IPS-NIHi7 (cell line): ENCODE results near the gene CYSLTR2.
"Not testable (repeated sequence)": the region's sequence is repeated elsewhere in the genome, so short reads cannot be mapped to it uniquely, and the experiment has no call there.

Experiments used
- DNase-seq: peaks from one replicate; pipeline ENCODE4 v3.0.0; 2012; ENCODE audit warnings: mixed read lengths; ENCODE audit errors: extremely low spot score

The CYSLTR2 gene

GRCh38 chr13:48644951-48645350 lies 8.8 kb upstream of the CYSLTR2 start:
- DNase-seq, result no peak

DNA sequence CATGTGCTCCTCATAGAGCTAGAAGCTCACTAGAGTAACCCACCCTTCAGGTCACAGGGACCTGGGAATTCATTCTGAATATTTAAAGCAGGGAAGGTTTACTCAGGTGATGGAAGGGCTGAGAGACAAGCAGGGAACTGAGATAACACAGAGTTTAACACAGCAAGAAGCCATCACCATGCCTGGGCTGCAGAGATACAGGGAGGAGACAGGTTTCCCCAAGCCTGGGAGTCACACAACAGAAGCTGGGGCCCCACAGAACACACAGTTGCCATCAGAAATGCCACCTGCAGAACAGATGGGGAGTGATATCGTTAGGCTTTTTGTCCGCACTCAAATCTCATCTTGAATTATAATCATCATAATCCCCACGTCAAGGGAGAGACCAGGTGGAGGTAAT lies 7.9 kb upstream of the CYSLTR2 start:
- DNase-seq, result no peak

DNA sequence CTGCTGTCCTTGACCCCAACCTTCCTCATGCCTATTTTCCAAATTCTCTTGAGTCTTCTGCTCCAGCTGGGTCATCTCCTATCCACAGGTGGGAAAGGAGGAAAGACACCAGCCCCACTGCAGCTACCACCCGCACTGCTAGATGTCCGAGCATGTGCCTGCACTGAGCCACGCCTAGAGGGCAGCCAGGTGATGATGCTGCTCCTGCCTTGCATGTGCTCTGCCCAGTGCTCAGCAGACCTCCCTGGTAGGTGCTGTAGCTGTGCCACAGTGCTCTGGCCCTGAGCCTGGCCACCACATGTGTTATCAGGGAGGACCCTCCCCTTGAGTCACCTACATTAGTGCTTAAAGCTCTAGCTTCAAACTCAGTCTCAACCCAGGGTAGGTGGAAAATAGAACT lies 6.9 kb upstream of the CYSLTR2 start:
- DNase-seq, result no peak

DNA sequence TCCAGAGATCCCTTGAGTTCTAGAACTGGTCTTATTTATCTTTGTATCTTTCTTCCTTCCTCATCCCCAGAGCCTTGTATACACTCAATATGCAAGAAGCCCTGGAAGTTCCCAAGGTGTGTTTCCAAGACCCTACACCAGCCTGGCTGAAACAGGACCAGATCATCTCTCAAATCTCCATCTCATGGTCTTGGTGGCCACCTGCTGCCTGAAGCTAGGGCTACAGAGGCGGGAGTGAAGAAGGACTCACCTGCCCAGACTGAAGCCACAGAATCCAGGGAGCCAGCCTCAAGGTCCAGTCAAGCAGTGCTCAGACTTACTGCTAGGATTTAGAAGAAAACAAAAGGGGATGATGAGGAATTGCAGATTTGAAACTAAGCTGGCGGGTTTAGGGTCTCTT lies 6.1 kb upstream of the CYSLTR2 start:
- no peak for DNase-seq

- DNase-seq, result no peak
Observed at GRCh38 chr13:48648446-48648845, 5.3 kb upstream of the CYSLTR2 start.

GRCh38 chr13:48652851-48653471 lies 768 bp upstream of the CYSLTR2 start:
- no peak for DNase-seq

DNA sequence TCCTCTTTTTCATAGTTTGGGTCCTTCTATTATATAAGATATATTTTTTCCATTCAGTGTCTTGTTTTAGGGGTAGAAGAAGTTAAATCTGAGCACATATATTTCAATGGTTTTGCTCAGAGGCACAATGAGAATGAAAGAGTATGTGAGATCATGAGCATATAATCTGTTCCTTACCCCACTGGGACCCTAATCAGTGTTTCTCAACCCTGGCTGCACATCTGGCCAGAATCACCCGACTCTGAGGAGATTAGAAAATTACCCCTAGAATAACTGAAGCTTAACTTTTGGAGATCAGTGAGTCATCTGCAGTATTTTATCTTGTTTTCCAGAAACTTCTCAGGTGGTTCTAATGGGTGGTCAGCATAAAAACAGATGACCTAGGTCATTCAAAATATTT lies 782 bp downstream of the CYSLTR2 start:
- DNase-seq, result no peak

DNA sequence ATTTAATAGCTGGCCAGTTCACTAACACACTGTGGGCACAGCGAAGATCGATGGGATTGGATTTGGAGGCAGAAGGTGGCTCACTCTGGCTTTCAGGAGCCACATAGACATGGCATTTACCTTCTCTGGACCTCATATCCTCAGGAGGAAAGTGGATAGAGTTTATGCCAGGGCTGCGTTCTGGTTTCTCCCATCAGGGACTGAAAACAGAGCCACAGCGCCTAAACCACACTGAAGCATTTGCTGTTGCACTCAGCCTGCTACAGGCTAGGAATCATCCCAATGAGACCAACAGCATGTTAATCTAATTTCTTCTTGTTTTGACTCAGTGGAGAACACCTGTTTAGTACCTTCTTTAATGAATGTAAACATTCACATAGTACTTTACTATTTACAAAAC lies 1.6 kb downstream of the CYSLTR2 start:
- no peak for DNase-seq

GRCh38 chr13:48656608-48657007 lies 2.9 kb downstream of the CYSLTR2 start:
- no peak for DNase-seq

DNA sequence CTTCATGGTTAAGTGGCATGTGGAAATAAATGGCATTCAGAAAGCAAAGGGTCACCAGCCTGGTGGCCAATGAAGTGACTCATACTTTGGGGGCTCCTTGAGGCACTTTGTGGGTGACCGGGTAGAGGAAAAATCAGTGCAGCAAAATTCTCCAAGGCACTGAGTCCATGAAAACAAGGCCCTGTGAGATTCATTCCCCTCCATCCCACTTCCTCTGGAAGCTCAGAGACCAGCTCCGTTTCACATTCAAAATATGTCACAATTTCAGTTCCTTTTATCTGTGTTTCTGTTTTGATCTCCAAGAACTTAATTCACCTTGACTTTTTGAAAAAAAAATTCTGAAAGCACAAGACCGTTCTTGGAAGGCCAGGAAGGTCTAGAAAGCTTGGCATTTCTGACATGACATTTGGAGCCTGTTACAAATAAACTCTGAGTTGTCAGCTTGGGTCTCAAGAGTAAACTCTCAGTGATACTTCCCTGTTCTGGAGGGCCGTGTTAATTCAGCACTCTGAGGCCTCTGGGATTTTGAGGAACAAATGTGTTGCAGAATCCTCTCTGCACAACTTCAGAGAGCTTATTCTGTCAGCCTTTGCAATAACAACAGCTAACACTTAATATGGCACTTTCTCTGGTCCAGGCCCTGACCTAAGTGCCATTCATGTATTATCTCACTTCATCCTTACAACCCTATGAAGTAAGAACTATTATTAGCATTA lies 6.8 kb downstream of the CYSLTR2 start:
- DNase-seq, result no peak

- no peak for DNase-seq
Observed at GRCh38 chr13:48661107-48661506, 7.4 kb downstream of the CYSLTR2 start.

DNA sequence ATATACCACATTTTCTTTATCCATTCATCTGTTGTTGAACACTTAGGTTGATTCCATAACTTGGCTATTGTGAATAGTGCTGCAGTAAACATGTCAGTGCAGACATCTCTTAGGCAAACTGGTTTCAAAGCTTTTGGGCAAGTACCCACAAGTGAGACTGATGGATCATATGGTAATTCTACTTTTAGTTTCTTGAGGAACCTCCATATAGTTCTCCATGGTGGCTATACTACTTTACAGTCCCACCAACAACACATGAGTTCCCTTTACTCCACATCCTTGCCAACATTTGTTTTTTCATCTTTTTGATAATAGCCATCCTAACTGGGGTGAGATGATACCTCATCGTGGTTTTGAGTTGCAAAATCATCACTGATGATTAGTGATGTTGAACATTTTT lies 8.5 kb downstream of the CYSLTR2 start:
- DNase-seq, result no peak

DNA sequence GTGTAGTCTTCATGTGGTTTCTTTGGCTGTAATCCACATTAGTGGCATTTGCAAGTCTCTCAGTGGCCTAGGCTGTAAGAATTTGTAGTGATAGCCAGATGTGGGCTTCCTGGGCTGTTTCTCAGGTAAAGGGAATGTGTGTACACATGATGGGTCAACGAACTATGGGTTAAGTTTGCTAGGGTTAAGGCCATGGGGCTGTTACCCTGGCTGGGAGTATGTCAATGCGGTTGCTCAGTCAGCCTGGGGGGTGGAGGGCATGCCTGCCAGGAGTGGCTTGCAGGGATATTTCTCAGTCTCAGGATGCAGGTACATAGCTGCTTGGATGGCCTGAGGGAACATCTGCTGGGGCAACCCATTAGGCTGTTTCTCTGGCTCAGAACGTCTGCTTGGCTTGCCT lies 13.4 kb downstream of the CYSLTR2 start:
- no peak for DNase-seq

DNA sequence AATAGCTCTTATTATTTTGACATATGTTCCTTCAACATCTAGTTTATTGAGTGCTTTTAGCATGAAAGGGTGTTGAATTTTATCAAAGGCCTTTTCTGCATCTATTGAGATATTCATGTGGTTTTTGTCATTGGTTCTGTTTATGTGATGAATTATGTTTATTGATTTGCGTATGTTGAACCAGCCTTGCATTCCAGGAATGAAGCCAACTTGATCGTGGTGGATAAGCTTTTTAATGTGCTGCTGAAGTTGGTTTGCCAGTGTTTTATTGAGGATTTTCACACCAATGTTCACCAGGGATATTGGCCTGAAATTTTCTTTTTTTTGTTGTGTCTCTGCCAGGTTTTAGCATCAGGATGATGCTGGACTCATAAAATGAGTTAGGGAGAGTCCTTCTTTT lies 17.7 kb downstream of the CYSLTR2 start:
- not testable (repeated sequence) for DNase-seq

- DNase-seq, result no peak
Observed at GRCh38 chr13:48675247-48675646, 21.5 kb downstream of the CYSLTR2 start.

GRCh38 chr13:48678316-48678715 lies 24.6 kb downstream of the CYSLTR2 start:
- peak; percentile 29 for DNase-seq

DNA sequence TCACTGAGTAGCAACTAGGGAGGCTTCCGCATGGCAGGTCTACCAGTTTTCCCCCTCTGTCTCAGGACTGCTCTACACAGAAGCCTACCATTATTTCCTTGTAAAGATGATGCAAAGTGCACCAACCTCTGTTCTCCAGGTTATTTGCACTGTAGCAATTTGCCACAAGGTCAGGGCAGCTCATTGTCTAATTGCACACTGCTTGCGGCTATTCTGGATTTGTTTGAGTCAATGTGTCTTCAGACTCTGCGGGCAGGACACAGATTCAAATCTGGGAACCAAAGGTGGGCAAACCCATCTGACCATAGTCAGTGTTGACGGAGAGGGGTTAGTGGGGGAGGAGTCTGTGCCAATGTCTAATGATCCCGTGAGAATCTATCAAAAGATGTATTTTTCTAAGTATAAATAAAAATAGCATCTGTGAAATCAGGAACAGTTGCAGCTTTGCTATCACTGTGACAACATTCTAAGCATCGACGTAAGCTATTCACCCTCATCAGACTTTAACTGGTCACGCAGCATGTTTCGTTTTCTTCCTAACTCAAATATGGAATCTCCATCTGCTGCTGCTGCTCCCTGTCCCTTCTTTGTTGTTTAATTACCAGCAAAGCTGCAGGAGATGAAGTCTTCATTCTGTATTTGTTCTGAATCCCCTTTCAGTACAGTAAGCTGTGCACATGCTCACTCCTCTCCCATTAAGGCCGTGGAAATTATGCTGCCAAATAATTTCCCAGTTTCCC lies 26.4 kb downstream of the CYSLTR2 start:
- DNase-seq, result no peak

DNA sequence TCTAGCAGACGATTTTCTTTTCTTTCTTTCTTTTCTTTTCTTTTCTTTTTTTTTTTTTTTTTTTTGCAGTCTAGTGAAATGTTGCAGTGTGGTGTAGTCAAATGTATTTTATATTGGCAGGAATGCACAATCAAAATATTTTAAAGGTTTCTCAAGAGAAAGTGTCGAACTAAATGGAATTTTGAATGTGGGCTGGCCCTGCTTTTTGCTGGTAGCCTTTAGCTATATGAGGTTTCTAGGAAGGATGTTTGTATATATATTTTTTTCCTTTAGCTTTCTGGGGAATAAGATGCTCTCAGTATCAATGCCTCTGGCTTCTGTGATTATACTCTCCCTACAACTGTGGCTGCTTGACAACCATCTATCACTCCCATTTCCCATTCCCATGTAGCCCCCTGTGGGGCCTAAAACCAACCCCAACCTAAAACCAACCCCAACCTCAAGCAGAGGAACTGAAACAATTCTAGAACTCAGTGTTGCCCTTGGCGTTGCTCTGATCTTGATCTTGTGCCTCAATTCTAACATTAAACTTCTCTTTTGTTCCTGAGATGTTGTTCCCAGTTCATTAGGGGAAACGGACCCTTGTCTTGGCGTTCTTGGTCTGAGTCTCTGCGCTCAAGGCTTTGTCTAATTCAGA lies 27.1 kb downstream of the CYSLTR2 start:
- no peak for DNase-seq

DNA sequence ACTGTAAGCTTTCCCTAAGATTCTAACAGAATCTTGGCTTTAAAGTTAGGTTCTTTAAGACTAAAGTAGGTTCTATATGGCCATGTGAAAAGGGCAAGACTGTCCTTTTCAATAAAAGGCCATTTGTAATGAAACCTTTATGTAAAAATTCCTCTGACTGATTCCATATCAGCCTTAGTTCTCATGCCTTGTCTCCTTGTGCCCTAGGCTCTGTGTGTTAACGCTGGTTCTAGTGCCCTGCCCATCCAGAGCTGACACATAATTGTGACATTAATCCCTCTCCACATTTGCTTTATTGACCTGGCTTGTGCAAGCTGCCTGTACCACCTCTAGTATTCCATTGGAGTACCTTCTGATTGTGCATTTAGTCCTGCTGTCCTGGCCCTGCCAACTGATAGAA lies 28.2 kb downstream of the CYSLTR2 start:
- DNase-seq, result no peak

DNA sequence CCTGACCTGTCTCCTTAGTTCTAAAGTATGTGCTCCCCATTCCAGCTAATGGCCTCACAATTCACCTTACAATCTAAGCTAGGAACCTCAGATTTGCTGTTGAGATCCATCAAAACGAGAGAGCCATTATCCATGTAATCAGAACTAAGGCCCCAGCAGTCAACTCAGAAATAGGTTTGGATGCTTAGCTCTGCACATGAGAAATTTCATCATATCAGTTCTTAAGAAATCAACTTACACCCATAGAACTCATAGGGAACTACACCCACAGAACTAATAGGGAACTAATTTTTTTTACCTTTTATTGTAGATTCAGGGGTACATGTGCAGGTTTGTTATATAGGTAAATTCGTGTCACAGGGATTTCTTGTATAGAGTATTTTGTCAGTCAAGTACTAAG lies 28.7 kb downstream of the CYSLTR2 start:
- DNase-seq, result no peak

GRCh38 chr13:48686636-48687210 lies 33.0 kb downstream of the CYSLTR2 start:
- DNase-seq, result no peak

DNA sequence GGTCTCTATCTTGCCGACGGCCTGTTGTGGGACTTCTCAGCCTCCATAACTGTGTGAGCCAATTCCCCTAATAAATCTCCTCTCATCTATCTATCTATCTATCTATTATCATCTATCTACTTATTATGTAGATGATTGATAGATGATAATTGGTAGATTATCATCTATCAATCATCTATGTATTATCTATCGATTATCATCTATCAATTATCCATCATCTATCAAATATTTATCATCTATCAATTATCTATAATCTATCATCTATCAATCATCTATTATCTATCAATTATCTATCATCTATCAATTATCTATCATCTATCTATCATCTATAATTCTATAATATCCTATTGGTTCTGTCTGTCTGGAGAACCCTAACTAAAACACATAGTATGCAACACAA lies 33.5 kb downstream of the CYSLTR2 start:
- no peak for DNase-seq
